GM18502 (cell line): ENCODE data around the gene OR2AG2.
"Not testable (repeated sequence)": the region's sequence is repeated elsewhere in the genome, so short reads cannot be mapped to it uniquely, and the experiment has no call there.

Source experiments
- ATAC-seq: cut with Tn5 transposase; IDR thresholded peaks from one replicate; pipeline ENCODE4 v1.9.1; 2021; ENCODE audit warnings: mild to moderate bottlenecking; ENCODE audit not compliant: unreplicated experiment, poor library complexity

Gene OR2AG2

GRCh38 chr11:6771926-6772893 is at the start of gene OR2AG2:
OR2AG2 (minus strand) TSS chr11:6771976; CDS start chr11:6768957, 3,019 bp downstream.
- ATAC-seq: peak; percentile 93

GRCh38 chr11:6818967-6819366 is 47.2 kb upstream of the OR2AG2 start:
- no peak for ATAC-seq

- no peak for ATAC-seq
Measured at GRCh38 chr11:6817694-6818093, 45.9 kb upstream of the OR2AG2 start.

GRCh38 chr11:6813656-6814055 is 41.9 kb upstream of the OR2AG2 start:
- ATAC-seq: no peak

- ATAC-seq: peak; percentile 93
Measured at GRCh38 chr11:6812390-6813005, 40.7 kb upstream of the OR2AG2 start.

- ATAC-seq: not testable (repeated sequence)
Measured at GRCh38 chr11:6801075-6801474, 29.3 kb upstream of the OR2AG2 start.

GRCh38 chr11:6799402-6799801 is 27.6 kb upstream of the OR2AG2 start, which contains the start of gene OR6A2:
OR6A2 (minus strand) TSS chr11:6799689; CDS start chr11:6795708, 3,981 bp downstream.
- no peak for ATAC-seq

- ATAC-seq: no peak
Measured at GRCh38 chr11:6794639-6795038, 22.9 kb upstream of the OR2AG2 start.

GRCh38 chr11:6790546-6790945 is 18.8 kb upstream of the OR2AG2 start:
- ATAC-seq: no peak

- ATAC-seq: no peak
Measured at GRCh38 chr11:6782720-6783119, 10.9 kb upstream of the OR2AG2 start, which contains the start of gene OR2AG1. OR2AG1 (plus strand) TSS chr11:6783020; CDS start chr11:6785038, 2,018 bp downstream.

- no peak for ATAC-seq
Measured at GRCh38 chr11:6780829-6781228, 9.1 kb upstream of the OR2AG2 start.

GRCh38 chr11:6778518-6778917 is 6.7 kb upstream of the OR2AG2 start:
- ATAC-seq: no peak

- peak; percentile 76 for ATAC-seq
Measured at GRCh38 chr11:6757373-6757967, 14.3 kb downstream of the OR2AG2 start.

GRCh38 chr11:6755953-6756347 is 15.8 kb downstream of the OR2AG2 start:
- ATAC-seq: no peak

GRCh38 chr11:6755303-6755952 is 16.3 kb downstream of the OR2AG2 start:
- no peak for ATAC-seq

GRCh38 chr11:6747097-6747668 is 24.6 kb downstream of the OR2AG2 start:
- ATAC-seq: no peak

GRCh38 chr11:6746626-6747025 is 25.1 kb downstream of the OR2AG2 start:
- ATAC-seq: no peak

- peak; percentile 80 for ATAC-seq
Measured at GRCh38 chr11:6746086-6746618, 25.6 kb downstream of the OR2AG2 start.

- peak; percentile 54 for ATAC-seq
Measured at GRCh38 chr11:6745465-6746015, 26.2 kb downstream of the OR2AG2 start.
